ENCODE measurements around the gene ARL3. TPM values are rescaled to one million over a fixed set of nuclear protein-coding genes. Genes with fewer than 3 reads are reported as not detected.
A peak's percentile ranks its signal among the peaks of the same experiment; 100 is the strongest.
"Not testable (repeated sequence)": the region's sequence is repeated elsewhere in the genome, so short reads cannot be mapped to it uniquely, and the experiment has no call there.

ARL3 gene, protein sequence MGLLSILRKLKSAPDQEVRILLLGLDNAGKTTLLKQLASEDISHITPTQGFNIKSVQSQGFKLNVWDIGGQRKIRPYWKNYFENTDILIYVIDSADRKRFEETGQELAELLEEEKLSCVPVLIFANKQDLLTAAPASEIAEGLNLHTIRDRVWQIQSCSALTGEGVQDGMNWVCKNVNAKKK
- 10 to 100 TPM in 1 of 3 donors, 1 to 10 TPM in 2; 2.4 to 11.2 (median 4.4) TPM for total RNA-seq
- long read RNA-seq, donor 1, transcript ARL3-201 (6 exons, 3,844 nt) = major isoform, 34 of 44 reads
- long read RNA-seq, donor 1, partial matches to known transcripts = 2 of 44 reads
- long read RNA-seq, donor 1, other reads (novel, unspliced or antisense) = 8 of 44 reads
- long read RNA-seq, donor 2, transcript ARL3-201 (6 exons, 3,844 nt) = major isoform, 9 of 15 reads
- long read RNA-seq, donor 2, partial matches to known transcripts = 2 of 15 reads
- long read RNA-seq, donor 2, other reads (novel, unspliced or antisense) = 4 of 15 reads

DNA sequence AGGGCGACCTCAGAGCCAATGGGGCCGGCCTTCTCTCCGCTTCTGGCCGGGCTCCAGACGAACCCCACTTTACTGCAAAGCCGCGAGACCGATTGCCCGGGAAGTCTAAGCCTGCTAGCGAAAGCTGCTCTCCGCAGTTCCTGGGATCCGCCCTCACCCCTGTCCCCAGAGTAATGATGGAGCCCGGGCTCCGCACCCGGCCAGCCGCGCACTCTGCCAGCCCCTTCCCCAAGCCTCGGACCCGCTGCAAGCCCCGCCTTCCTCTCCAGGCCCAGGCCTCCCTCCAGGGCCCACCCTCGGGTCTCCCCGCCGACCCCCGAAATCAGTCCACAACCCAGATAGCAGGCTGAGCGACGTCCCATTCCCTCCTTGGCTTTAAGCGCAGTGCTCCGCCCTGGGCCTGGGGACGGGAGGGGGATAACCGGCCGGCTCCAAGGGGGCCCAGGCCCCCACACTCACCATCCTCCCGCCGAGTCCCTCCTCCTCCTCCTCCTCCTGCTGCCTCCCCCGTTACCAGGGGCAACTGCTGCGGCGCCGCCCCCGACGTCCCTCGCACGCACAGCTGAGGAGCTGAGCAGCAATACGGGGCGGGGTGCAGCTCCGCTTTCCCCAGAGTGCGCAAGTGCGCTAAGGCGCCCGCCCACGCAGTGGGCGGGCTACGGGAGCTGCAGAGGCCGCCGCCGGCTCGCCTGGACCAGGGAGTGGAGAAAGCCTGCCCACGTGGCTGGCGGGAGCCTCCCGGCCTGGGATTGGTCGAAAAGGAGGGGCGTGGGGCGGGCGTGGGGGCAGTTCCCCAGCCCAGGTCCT, at the start of gene ARL3:
Gene ARL3, minus strand, starts transcription at position 584 of the 807 bp plus-strand sequence. Its CDS starts 122 bp downstream, at position 462.
- no peaks in the 10 kb centered on the region for H3K36me3 ChIP-seq (ENCODE audit: low read depth)
- TF ChIP-seq, protein P1, sequence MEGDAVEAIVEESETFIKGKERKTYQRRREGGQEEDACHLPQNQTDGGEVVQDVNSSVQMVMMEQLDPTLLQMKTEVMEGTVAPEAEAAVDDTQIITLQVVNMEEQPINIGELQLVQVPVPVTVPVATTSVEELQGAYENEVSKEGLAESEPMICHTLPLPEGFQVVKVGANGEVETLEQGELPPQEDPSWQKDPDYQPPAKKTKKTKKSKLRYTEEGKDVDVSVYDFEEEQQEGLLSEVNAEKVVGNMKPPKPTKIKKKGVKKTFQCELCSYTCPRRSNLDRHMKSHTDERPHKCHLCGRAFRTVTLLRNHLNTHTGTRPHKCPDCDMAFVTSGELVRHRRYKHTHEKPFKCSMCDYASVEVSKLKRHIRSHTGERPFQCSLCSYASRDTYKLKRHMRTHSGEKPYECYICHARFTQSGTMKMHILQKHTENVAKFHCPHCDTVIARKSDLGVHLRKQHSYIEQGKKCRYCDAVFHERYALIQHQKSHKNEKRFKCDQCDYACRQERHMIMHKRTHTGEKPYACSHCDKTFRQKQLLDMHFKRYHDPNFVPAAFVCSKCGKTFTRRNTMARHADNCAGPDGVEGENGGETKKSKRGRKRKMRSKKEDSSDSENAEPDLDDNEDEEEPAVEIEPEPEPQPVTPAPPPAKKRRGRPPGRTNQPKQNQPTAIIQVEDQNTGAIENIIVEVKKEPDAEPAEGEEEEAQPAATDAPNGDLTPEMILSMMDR (IDR thresholded peaks at IDR 0.05) = no peak
- no peaks in the 10 kb centered on the region for H3K9me3 ChIP-seq
- peak within 1 kb of the TSS; percentile 64 for H3K4me3 ChIP-seq
- DNase-seq (peak; percentile 96 to 99 (median 98)), ATAC-seq (peak; percentile 97)
- intact Hi-C loops (cut with DNase I, micrococcal nuclease) = no loop called here
- peaks cover 6% of the 10 kb centered on the region for H3K4me1 ChIP-seq (ENCODE audit: low read depth)

DNA sequence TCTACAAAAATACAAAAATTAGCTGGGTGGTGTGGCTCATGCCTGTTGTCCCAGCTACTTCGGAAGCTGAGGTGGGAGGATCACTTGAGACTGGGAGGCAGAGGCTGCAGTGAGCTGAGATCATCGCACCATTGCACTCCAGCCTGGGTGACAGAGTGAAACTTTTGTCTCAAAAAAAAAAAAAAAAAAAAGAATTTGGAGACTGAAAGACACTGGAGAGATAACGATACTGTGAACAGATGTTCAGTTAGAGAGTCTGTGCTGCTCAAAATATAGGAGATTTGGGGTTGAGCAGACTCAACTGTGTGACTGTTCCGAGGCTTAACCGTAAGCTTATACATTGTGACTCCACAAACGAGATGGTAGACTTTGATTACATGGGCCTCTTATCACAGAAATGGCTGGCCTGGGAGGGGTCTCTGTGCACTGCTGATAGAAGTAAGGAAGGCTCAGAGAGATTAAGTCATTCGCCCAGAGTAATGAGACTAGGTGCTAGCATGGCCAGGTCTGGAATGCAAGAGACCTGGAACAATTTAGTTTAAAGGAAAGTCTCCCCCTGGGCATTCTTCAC, 48.9 kb upstream of the ARL3 start:
- intact Hi-C loops (cut with DNase I, micrococcal nuclease) = no loop called here
- no peak for ATAC-seq
- Histone ChIP-seq H3K4me1 (ENCODE audit: low read depth) (no peaks in the 10 kb centered on the region), H3K36me3 (ENCODE audit: low read depth) (no peaks in the 10 kb centered on the region), H3K9me3 (no peaks in the 10 kb centered on the region), H3K4me3 (no peak overlapping the region)
- TF ChIP-seq, protein P1 (IDR thresholded peaks at IDR 0.05) = no peak
- DNase-seq = no peak

DNA sequence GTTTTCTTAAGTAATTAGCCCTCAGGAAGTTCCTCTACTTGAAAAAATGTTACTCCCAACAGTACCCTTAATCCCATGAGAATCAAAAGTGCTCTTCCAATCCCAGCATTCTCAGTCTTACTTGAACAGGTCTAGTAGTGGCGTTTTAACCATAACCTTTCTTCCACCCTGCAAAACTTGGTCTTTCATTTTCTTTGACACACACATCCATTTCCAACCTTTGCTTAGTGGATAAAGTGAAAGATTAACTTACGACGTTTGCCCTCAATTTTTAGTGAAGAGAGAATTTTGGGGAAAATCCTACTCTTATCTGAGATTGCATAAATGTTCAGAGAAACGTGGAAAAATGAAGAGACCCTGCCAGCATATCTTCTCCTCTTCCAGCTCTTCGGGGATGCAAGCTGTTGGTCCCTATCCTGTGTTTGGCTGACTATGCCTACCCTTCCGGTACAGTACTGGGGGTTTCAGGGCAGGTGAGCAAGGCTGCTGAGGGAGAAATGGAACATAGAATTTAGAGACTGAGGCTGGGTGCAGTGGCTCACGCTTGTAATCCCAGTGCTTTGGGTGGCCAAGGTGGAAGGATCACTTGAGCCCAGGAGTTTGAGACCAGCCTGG, 48.3 kb upstream of the ARL3 start:
- Histone ChIP-seq H3K4me3 (no peak overlapping the region), H3K4me1 (ENCODE audit: low read depth) (no peaks in the 10 kb centered on the region), H3K36me3 (ENCODE audit: low read depth) (no peaks in the 10 kb centered on the region), H3K9me3 (no peaks in the 10 kb centered on the region)
- no peak for DNase-seq
- no peak for ATAC-seq
- intact Hi-C loops (cut with DNase I, micrococcal nuclease) = no loop called here
- TF ChIP-seq, protein P1 (IDR thresholded peaks at IDR 0.05) = no peak

DNA sequence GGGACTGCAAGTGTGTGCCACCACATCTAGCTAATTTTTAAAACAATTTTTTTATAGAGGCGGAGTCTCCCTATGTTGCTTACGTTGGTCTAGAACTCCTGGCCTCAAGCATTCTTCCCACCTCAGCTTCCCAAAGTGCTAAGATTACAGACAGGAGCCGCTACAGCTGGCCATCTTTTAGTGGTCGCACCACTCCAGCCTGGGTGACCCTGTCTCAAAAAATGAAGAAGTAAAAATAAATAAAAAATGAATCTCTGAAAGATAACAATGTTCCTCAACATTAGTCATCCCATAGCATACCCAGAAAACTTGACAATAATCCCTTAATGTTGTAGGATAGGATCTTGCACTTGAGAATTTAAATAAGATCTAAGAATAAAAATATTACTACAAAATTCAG, 47.8 kb upstream of the ARL3 start:
- Histone ChIP-seq H3K4me1 (ENCODE audit: low read depth) (no peaks in the 10 kb centered on the region), H3K4me3 (no peak overlapping the region), H3K9me3 (no peaks in the 10 kb centered on the region), H3K36me3 (ENCODE audit: low read depth) (no peaks in the 10 kb centered on the region)
- TF ChIP-seq, protein P1 (IDR thresholded peaks at IDR 0.05) = no peak
- intact Hi-C loops (cut with DNase I, micrococcal nuclease) = no loop called here
- no peak for ATAC-seq
- DNase-seq = no peak

DNA sequence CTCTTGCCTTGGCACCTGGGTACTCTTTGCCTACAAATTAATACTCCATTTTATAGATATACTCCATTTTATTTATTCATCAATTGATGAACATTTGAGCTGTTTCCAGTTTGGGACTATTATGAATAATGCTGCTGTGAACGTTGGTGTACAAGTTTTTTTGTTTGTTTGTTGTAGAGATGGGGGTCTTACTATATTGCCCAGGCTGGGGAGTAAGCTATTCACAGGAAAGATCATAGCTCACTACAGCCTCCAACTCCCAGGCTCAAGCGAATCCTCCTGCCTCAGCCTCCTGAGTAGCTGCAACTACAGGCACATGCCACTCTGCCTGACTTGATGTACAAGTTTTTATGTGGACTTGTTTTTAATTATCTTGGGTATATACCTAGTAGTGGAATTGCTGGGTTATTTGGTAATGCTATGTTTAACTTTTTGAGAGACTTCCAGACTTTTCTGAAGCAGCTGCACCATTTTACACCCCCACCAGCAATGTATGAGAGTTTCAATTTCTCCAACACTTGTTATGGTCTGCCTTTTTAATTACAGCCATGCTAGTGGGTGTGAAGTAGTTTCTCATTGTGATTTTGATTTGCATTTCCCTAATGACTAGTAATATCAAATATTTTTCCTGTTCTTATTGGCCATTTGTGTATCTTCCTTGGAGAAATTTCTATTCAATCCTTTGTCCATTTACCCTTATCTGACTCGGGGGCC, 45.5 kb upstream of the ARL3 start:
- TF ChIP-seq, protein P1 (IDR thresholded peaks at IDR 0.05) = no peak
- H3K9me3 ChIP-seq = no peaks in the 10 kb centered on the region
- ATAC-seq = no peak
- no peaks in the 10 kb centered on the region for H3K36me3 ChIP-seq (ENCODE audit: low read depth)
- no peaks in the 10 kb centered on the region for H3K4me1 ChIP-seq (ENCODE audit: low read depth)
- H3K4me3 ChIP-seq = no peak overlapping the region
- DNase-seq = no peak
- intact Hi-C loops (cut with DNase I, micrococcal nuclease) = no loop called here

DNA sequence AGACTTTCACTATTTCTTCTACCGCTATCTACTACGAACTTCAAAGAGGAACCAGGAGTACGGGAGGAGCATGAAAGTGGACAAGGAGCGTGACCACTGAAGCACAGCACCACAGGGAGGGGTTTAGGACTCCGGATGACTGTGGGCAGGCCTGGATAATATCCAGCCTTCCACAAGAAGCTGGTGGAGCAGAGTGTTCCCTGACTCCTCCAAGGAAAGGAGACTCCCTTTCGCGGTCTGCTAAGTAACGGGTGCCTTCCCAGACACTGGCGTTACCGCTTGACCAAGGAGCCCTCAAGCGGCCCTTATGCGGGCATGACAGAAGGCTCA, 44.7 kb upstream of the ARL3 start:
- DNase-seq; H3K4me1 ChIP-seq (ENCODE audit: low read depth); H3K9me3 ChIP-seq; intact Hi-C loops (cut with DNase I, micrococcal nuclease); H3K36me3 ChIP-seq (ENCODE audit: low read depth); H3K4me3 ChIP-seq; ATAC-seq: not testable (repeated sequence)

Measured in mucosa of descending colon (tissue), 3 donors.